Dermis blood vessel endothelial cell (primary cell): Measurements from ENCODE around the gene ANKRD65. TPM values are rescaled to one million over a fixed set of nuclear protein-coding genes. Genes with fewer than 3 reads are reported as not detected.
"Not testable (repeated sequence)": the region's sequence is repeated elsewhere in the genome, so short reads cannot be mapped to it uniquely, and the experiment has no call there.

Experiments used
- DNase-seq: peaks from one replicate; pipeline ENCODE4 v3.0.0; 2010
- total RNA-seq: library from RNA; depleted of rRNA; stranded (reverse); fragments of >200 nt; gene quantifications from 2 replicates; pipeline ENCODE4 v1.2.3, GENCODE V29; 2014

Gene ANKRD65
- total RNA-seq, 1 donor from 2014 or later: 0.51 TPM

GRCh38 chr1:1370094-1370493, 51.0 kb downstream of the ANKRD65 start:
- DNase-seq: not testable (repeated sequence)

Other genes starting within 250 kb of the ANKRD65 start
- not detected in 2 replicates for gene TTLL10, start 247.4 kb downstream of the ANKRD65 start, total RNA-seq
- 1.0 TPM in 1 of 2 replicates, not detected in the other for gene TNFRSF18, start 214.7 kb downstream of the ANKRD65 start, total RNA-seq
- 1.8 and 4.8 TPM in 2 replicates for gene TNFRSF4, start 207.1 kb downstream of the ANKRD65 start, total RNA-seq
- gene SDF4, start 189.3 kb downstream of the ANKRD65 start, total RNA-seq: 122 and 160 TPM in 2 replicates
- gene B3GALT6, start 189.0 kb downstream of the ANKRD65 start, total RNA-seq: 36.1 and 46.6 TPM in 2 replicates
- 0.17 and 0.56 TPM in 2 replicates for gene C1QTNF12, start 174.6 kb downstream of the ANKRD65 start, total RNA-seq
- 57.3 and 62.1 TPM in 2 replicates for gene UBE2J2, start 147.4 kb downstream of the ANKRD65 start, total RNA-seq
- gene SCNN1D, start 140.8 kb downstream of the ANKRD65 start, total RNA-seq: 0.14 and 1.0 TPM in 2 replicates
- 16.8 and 30.6 TPM in 2 replicates for gene ACAP3, start 113.3 kb downstream of the ANKRD65 start, total RNA-seq
- gene PUSL1, start 112.7 kb downstream of the ANKRD65 start, total RNA-seq: 11.1 and 13.7 TPM in 2 replicates
- gene INTS11, start 96.6 kb downstream of the ANKRD65 start, total RNA-seq: 52.8 and 77.5 TPM in 2 replicates
- gene CPTP, start 96.5 kb downstream of the ANKRD65 start, total RNA-seq: 21.6 and 33.3 TPM in 2 replicates
- 0.28 and 0.85 TPM in 2 replicates for gene TAS1R3, start 90.0 kb downstream of the ANKRD65 start, total RNA-seq
- 43.5 and 54.6 TPM in 2 replicates for gene DVL1, start 71.9 kb downstream of the ANKRD65 start, total RNA-seq
- 0.56 and 1.7 TPM in 2 replicates for gene MXRA8, start 62.7 kb downstream of the ANKRD65 start, total RNA-seq
- 80.2 and 106 TPM in 2 replicates for gene AURKAIP1, start 46.1 kb downstream of the ANKRD65 start, total RNA-seq
- 71.1 and 183 TPM in 2 replicates for gene CCNL2, start 21.9 kb downstream of the ANKRD65 start, total RNA-seq
- 98.2 and 102 TPM in 2 replicates for gene MRPL20, start 14.0 kb downstream of the ANKRD65 start, total RNA-seq
- 12.7 and 45.3 TPM in 2 replicates for gene VWA1, start 14.4 kb upstream of the ANKRD65 start, total RNA-seq
- gene ATAD3C, start 28.4 kb upstream of the ANKRD65 start, total RNA-seq: 0.17 and 1.5 TPM in 2 replicates
- gene ATAD3B, start 50.5 kb upstream of the ANKRD65 start, total RNA-seq: 15.0 and 21.7 TPM in 2 replicates
- 29.3 and 59.4 TPM in 2 replicates for gene ATAD3A, start 90.9 kb upstream of the ANKRD65 start, total RNA-seq
- 1.7 and 2.6 TPM in 2 replicates for gene TMEM240, start 119.3 kb upstream of the ANKRD65 start, total RNA-seq
- gene SSU72, start 153.6 kb upstream of the ANKRD65 start, total RNA-seq: 87.1 and 128 TPM in 2 replicates
- gene FNDC10, start 178.9 kb upstream of the ANKRD65 start, total RNA-seq: 0.68 and 1.4 TPM in 2 replicates
- gene MIB2, start 194.2 kb upstream of the ANKRD65 start, total RNA-seq: 49.2 and 71.0 TPM in 2 replicates
- 0.42 TPM in 1 of 2 replicates, not detected in the other for gene MMP23B, start 210.9 kb upstream of the ANKRD65 start, total RNA-seq
- gene CDK11B, start 237.7 kb upstream of the ANKRD65 start, total RNA-seq: 12.3 and 13.2 TPM in 2 replicates